HL-60 (cell line): ENCODE results near the gene FNBP1L.

Experiments used
- DNase-seq, 2 experiments: peaks; one replicate each; pipeline ENCODE4 v3.0.0-alpha.2; 2010 to 2020; ENCODE audit warnings: low read depth in 1 of 2, low spot score in 1 of 2
- H3K27ac ChIP-seq: fragments of 250-450 bp; sonication (Bioruptor Pico); replicated peaks from 2 replicates; pipeline ENCODE4 v1.5.1; 2020; ENCODE audit warnings: mild to moderate bottlenecking, moderate library complexity
- H3K27me3 ChIP-seq: fragments of 250-450 bp; sonication (Bioruptor Pico); 2 replicates; pipeline ENCODE4 v1.5.1; 2021; ENCODE audit warnings: mild to moderate bottlenecking, moderate library complexity; ENCODE audit not compliant: insufficient read depth, poor library complexity, severe bottlenecking
- H3K4me3 ChIP-seq: replicated peaks from 2 replicates; pipeline ENCODE4 v1.5.1; 2011; ENCODE audit warnings: mild to moderate bottlenecking, control low read depth, low read length; ENCODE audit not compliant: insufficient read depth
- GABPA ChIP-seq: IDR thresholded peaks from 2 replicates; pipeline ENCODE4 v1.6.1; 2012; ENCODE audit warnings: low read depth
- POLR2AphosphoS5 ChIP-seq: IDR thresholded peaks from 2 replicates; pipeline ENCODE4 v1.6.1; 2012; ENCODE audit warnings: low read depth
- SPI1 ChIP-seq: IDR thresholded peaks from 2 replicates; pipeline ENCODE4 v1.6.1; 2012; ENCODE audit warnings: low read depth, mild to moderate bottlenecking, borderline replicate concordance
- long read RNA-seq: library from polyadenylated mRNA; unstranded; transcript quantifications from one replicate; pipeline ENCODE4 v2.0.0, GENCODE V29; 2020
- TF ChIP-seq, protein P1 (sequence below): IDR thresholded peaks from 2 replicates; pipeline ENCODE4 v1.6.1; 2012; ENCODE audit warnings: low read depth; ENCODE audit not compliant: insufficient replicate concordance
- TF ChIP-seq, protein P2 (sequence below): IDR thresholded peaks from one replicate; pipeline ENCODE4 v1.5.1; 2011; ENCODE audit warnings: low read length, control low read depth, inconsistent platforms; ENCODE audit not compliant: insufficient read depth

FNBP1L gene
- long read RNA-seq: 0 reads

DNA sequence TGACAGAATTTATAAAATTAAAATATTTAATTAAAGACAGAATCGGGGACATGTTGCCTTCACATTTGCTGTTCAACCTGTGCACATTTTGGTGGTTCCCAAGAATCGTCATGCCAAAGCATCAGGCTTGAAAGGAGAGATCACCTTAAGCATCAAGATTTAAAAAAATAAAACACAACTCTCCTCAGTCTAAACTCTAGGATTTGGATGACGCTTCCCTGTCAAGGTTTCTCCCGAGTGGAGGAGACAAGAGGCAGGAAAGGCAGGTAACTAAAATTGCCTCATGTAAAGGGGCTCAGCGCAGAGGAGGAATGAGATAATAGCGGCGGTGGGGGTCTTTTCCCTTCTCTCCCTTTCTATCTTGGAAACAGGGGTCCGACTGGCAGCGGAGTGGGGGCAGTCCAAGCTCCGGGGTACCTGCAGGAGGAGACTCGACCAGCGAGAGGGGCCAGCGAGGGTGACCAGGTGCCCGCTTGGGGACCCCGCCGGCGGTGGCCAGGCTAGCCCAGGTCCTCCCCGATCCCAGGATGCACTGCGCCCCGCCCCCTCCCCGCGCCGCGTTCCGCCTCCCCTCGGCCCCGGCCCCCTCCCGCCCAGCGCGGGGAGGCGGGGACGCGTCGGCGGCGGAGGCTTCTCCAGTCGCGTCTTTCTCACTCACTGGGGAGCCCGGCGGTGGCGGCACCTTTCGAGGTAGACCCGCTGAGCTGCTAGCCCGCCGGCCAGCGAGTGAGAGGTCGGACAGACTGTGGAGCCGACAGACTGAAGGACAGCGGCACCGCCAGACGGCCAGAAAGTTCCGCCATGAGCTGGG lies at the start of gene FNBP1L:
Gene FNBP1L, plus strand, starts transcription at position 638 of the 811 bp plus-strand sequence. Its CDS starts 164 bp downstream, at position 802.
- peak in 1 of 2 experiments; percentile 29 for DNase-seq
- no peak within 1 kb of the TSS for H3K27ac ChIP-seq
- TF ChIP-seq SPI1: no peak
- TF ChIP-seq, protein P1, sequence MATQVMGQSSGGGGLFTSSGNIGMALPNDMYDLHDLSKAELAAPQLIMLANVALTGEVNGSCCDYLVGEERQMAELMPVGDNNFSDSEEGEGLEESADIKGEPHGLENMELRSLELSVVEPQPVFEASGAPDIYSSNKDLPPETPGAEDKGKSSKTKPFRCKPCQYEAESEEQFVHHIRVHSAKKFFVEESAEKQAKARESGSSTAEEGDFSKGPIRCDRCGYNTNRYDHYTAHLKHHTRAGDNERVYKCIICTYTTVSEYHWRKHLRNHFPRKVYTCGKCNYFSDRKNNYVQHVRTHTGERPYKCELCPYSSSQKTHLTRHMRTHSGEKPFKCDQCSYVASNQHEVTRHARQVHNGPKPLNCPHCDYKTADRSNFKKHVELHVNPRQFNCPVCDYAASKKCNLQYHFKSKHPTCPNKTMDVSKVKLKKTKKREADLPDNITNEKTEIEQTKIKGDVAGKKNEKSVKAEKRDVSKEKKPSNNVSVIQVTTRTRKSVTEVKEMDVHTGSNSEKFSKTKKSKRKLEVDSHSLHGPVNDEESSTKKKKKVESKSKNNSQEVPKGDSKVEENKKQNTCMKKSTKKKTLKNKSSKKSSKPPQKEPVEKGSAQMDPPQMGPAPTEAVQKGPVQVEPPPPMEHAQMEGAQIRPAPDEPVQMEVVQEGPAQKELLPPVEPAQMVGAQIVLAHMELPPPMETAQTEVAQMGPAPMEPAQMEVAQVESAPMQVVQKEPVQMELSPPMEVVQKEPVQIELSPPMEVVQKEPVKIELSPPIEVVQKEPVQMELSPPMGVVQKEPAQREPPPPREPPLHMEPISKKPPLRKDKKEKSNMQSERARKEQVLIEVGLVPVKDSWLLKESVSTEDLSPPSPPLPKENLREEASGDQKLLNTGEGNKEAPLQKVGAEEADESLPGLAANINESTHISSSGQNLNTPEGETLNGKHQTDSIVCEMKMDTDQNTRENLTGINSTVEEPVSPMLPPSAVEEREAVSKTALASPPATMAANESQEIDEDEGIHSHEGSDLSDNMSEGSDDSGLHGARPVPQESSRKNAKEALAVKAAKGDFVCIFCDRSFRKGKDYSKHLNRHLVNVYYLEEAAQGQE: no peak
- TF ChIP-seq, protein P2, sequence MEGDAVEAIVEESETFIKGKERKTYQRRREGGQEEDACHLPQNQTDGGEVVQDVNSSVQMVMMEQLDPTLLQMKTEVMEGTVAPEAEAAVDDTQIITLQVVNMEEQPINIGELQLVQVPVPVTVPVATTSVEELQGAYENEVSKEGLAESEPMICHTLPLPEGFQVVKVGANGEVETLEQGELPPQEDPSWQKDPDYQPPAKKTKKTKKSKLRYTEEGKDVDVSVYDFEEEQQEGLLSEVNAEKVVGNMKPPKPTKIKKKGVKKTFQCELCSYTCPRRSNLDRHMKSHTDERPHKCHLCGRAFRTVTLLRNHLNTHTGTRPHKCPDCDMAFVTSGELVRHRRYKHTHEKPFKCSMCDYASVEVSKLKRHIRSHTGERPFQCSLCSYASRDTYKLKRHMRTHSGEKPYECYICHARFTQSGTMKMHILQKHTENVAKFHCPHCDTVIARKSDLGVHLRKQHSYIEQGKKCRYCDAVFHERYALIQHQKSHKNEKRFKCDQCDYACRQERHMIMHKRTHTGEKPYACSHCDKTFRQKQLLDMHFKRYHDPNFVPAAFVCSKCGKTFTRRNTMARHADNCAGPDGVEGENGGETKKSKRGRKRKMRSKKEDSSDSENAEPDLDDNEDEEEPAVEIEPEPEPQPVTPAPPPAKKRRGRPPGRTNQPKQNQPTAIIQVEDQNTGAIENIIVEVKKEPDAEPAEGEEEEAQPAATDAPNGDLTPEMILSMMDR: no peak
- no peak for TF ChIP-seq GABPA
- no peak for TF ChIP-seq POLR2AphosphoS5
- peaks cover 36% of the 10 kb centered on the region for H3K27me3 ChIP-seq
- peak within 1 kb of the TSS; percentile 57 for H3K4me3 ChIP-seq

DNA sequence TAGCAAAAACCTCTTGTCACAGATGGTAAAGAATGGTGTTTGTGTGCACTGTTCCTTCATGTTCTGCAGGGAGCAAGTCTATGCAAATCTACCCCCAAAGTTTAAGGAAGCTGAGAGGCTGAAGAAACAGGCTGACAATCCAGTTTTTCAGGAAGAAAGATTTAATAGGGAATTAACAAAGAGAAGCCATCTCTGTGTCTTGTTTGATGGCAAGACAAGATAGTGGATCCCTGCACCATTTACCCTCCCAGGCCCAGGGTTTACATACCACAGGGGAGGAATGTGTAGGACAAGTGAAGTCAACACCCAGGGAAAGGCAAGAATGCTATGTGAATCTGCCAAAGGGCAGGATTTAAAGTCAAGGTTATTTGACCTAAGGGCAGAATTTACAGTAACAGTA lies 48.1 kb upstream of the FNBP1L start:
- Histone ChIP-seq H3K27ac (no peak overlapping the region), H3K4me3 (no peak overlapping the region), H3K27me3 (no peaks in the 10 kb centered on the region)
- DNase-seq: no peak
- TF ChIP-seq, protein P1: no peak
- TF ChIP-seq POLR2AphosphoS5 (no peak), GABPA (no peak), SPI1 (no peak)
- TF ChIP-seq, protein P2: no peak

DNA sequence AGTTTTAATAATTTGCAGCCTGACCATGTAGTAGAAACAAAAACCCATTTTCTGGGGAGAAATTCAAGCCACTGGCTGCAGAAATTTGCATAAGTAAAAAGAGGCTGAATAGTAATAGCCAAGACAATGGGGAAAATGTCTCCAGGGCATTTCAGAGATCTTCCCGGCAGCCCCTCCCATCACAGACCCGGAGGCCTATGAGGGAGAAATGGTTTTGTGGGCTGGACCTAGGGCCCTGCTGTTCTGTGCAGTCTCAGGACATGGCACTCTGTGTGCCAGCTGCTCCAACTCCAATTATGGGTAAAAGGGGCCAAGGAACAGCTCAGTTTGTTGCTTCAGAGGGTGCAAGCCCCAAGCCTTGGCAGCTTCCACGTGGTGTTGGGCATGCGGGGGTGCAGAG lies 39.7 kb upstream of the FNBP1L start:
- no peak for DNase-seq
- H3K4me3 ChIP-seq: no peak overlapping the region
- no peaks in the 10 kb centered on the region for H3K27me3 ChIP-seq
- TF ChIP-seq, protein P2: no peak
- TF ChIP-seq GABPA (no peak), POLR2AphosphoS5 (no peak), SPI1 (no peak)
- TF ChIP-seq, protein P1: no peak
- H3K27ac ChIP-seq: no peak overlapping the region
